PC-3 (cell line): ENCODE data around the gene SRRM5. TPM values are rescaled to one million over a fixed set of nuclear protein-coding genes. Genes with fewer than 3 reads are reported as not detected.

Experiments used
- ATAC-seq: fragments of 200-7000 bp; cut with Tn5 transposase; 2 replicates; pipeline ENCODE4 v1.9.1; 2020; ENCODE audit warnings: mild to moderate bottlenecking, moderate library complexity
- Bru-seq: library from RNA; stranded (reverse); fragments of 400-500 nt; gene quantifications from one replicate; lab custom pipeline; 2021; lab: Mats Ljungman, UMichigan
- BruChase-seq, 2 experiments: library from RNA; stranded (reverse); fragments of 400-500 nt; gene quantifications; one replicate each; lab custom pipeline; 2021; lab: Mats Ljungman, UMichigan
- BruUV-seq: library from RNA; stranded (reverse); fragments of 400-500 nt; replicated peaks from 2 replicates; lab custom pipeline; 2021; lab: Mats Ljungman, UMichigan
- CTCF ChIA-PET: fragments of 300-600 bp; sonication (Branson Sonifier 250); formaldehyde crosslinking; loops from one replicate; lab custom pipeline; 2022; ENCODE audit warnings: antibody characterized with exemption; lab: Charles Lee
- POLR2A ChIA-PET: fragments of 300-600 bp; sonication (Branson Sonifier 250); formaldehyde crosslinking; loops from one replicate; lab custom pipeline; 2022; ENCODE audit warnings: antibody characterized with exemption; ENCODE audit not compliant: unreplicated experiment; lab: Charles Lee
- DNase-seq: peaks from one replicate; pipeline ENCODE4 v3.0.0-alpha.2; 2015
- H2AFZ ChIP-seq: fragments of 300-600 bp; sonication (generic); 2 replicates; pipeline ENCODE4 v1.6.0; 2016; ENCODE audit warnings: antibody characterized with exemption, low read length
- H3F3A ChIP-seq: fragments of 300-600 bp; sonication (generic); one replicate; pipeline ENCODE4 v1.6.0; 2017; ENCODE audit warnings: antibody characterized with exemption, low read length, control low read depth, mild to moderate bottlenecking; ENCODE audit not compliant: unreplicated experiment
- H3K27ac ChIP-seq: fragments of 300-600 bp; sonication (generic); 2 replicates; pipeline ENCODE4 v1.5.1; 2016; ENCODE audit warnings: mild to moderate bottlenecking, low read length
- H3K27me3 ChIP-seq: fragments of 300-600 bp; sonication (generic); 2 replicates; pipeline ENCODE4 v1.6.1; 2016; ENCODE audit warnings: low read length, mixed read lengths
- H3K36me3 ChIP-seq: fragments of 300-600 bp; sonication (generic); 2 replicates; pipeline ENCODE4 v1.6.1; 2016; ENCODE audit warnings: low read depth, mixed run types, low read length, mixed read lengths
- H3K4me1 ChIP-seq: fragments of 300-600 bp; sonication (generic); 2 replicates; pipeline ENCODE4 v1.5.1; 2016; ENCODE audit warnings: low read length; ENCODE audit not compliant: insufficient read depth
- H3K4me2 ChIP-seq: fragments of 300-600 bp; sonication (generic); 2 replicates; pipeline ENCODE4 v1.6.0; 2016; ENCODE audit warnings: low read length
- H3K4me3 ChIP-seq: fragments of 300-600 bp; sonication (generic); 2 replicates; pipeline ENCODE4 v1.5.1; 2016; ENCODE audit warnings: mild to moderate bottlenecking, low read length, mixed read lengths
- H3K79me2 ChIP-seq: fragments of 300-600 bp; sonication (generic); 2 replicates; pipeline ENCODE4 v1.6.1; 2017; ENCODE audit warnings: low read length, mixed read lengths
- H3K9ac ChIP-seq: fragments of 300-600 bp; sonication (generic); 2 replicates; pipeline ENCODE4 v1.6.0; 2016; ENCODE audit warnings: mild to moderate bottlenecking, low read length
- H3K9me2 ChIP-seq: fragments of 300-600 bp; sonication (generic); replicated peaks from 2 replicates; pipeline ENCODE4 v1.6.1; 2016; ENCODE audit warnings: mixed run types, low read length, mixed read lengths
- H3K9me3 ChIP-seq: fragments of 300-600 bp; sonication (generic); 2 replicates; pipeline ENCODE4 v1.6.1; 2016; ENCODE audit warnings: low read length, mixed read lengths
- H4K20me1 ChIP-seq: fragments of 300-600 bp; sonication (generic); 2 replicates; pipeline ENCODE4 v1.6.1; 2016; ENCODE audit warnings: low read length, mixed read lengths
- CTCF ChIP-seq: fragments of 300-600 bp; sonication (generic); conservative IDR thresholded peaks from 2 replicates; pipeline ENCODE4 v1.5.1; 2017; ENCODE audit warnings: antibody characterized with exemption, low read depth, mild to moderate bottlenecking, low read length
- EZH2 ChIP-seq: fragments of 300-600 bp; sonication (generic); IDR thresholded peaks from one replicate; pipeline ENCODE4 v1.6.1; 2017; ENCODE audit warnings: antibody characterized with exemption, mild to moderate bottlenecking, low read length; ENCODE audit not compliant: unreplicated experiment
- EZH2phosphoT487 ChIP-seq: fragments of 300-600 bp; sonication (generic); IDR thresholded peaks from 2 replicates; pipeline ENCODE4 v1.6.1; 2018; ENCODE audit warnings: mild to moderate bottlenecking, antibody characterized with exemption, low read length, borderline replicate concordance
- intact Hi-C: fragments of 100-400 bp; cut with micrococcal nuclease; formaldehyde crosslinking; loops from 2 replicates; pipeline ENCODE4 v1.9.0; 2023
- long read RNA-seq: library from polyadenylated mRNA; unstranded; transcript quantifications from one replicate; pipeline ENCODE4 v2.0.0, GENCODE V29; 2021; ENCODE audit not compliant: unreplicated experiment
- total RNA-seq: library from RNA; depleted of rRNA; stranded (reverse); fragments of >200 nt; gene quantifications from 2 replicates; pipeline ENCODE4 v1.2.3, GENCODE V29; 2014; rRNA removed

Gene SRRM5
- total RNA-seq: 0.11 and 0.12 TPM in 2 replicates
- Bru-seq, nascent RNA: percentile 48 among the genes with signal in this experiment
- percentile 63 among the genes with signal in this experiment for BruChase-seq, experiment 1, labeled RNA remaining after a 6-hour chase
- BruChase-seq, experiment 2, labeled RNA remaining after a 2-hour chase: percentile 59 among the genes with signal in this experiment
- long read RNA-seq, partial matches to known transcripts: 0 of 4 reads
- long read RNA-seq, other reads (novel, unspliced or antisense): 4 of 4 reads

- TF ChIP-seq CTCF (no peak), EZH2phosphoT487 (no peak), EZH2 (no peak)
- no peak within 1 kb of the TSS for H3K4me3 ChIP-seq
- no peak within 1 kb of the TSS for H3K9ac ChIP-seq
- no peaks in the 10 kb centered on the region for H3F3A ChIP-seq
- H3K9me2 ChIP-seq: no peaks in the 10 kb centered on the region
- ATAC-seq: no peak
- ChIA-PET POLR2A (no interaction called here), CTCF (no interaction called here)
- no peak within 1 kb of the TSS for H2AFZ ChIP-seq
- 0 out of 2 replicates have a peak, but pooled peaks cover under 1% of the 10 kb centered on the region for H3K79me2 ChIP-seq
- H3K4me1 ChIP-seq: no peaks in the 10 kb centered on the region
- H3K27ac ChIP-seq: no peak within 1 kb of the TSS
- H4K20me1 ChIP-seq: no peaks in the 10 kb centered on the region
- H3K9me3 ChIP-seq: no peaks in the 10 kb centered on the region
- no TSS peak for BruUV-seq
- no peak within 1 kb of the TSS for H3K4me2 ChIP-seq
- DNase-seq: no peak
- H3K27me3 ChIP-seq: no peaks in the 10 kb centered on the region
- H3K36me3 ChIP-seq: no peaks in the 10 kb centered on the region; the same call in 1 of the 2 replicates
- intact Hi-C loops: no loop called here
Observed at GRCh38 chr19:43611788-43612187, at the start of gene SRRM5. Gene SRRM5 (plus strand): TSS chr19:43612088. CDS start chr19:43612122, 34 bp downstream.

GRCh38 chr19:43562226-43562697 lies 49.6 kb upstream of the SRRM5 start:
- POLR2A ChIA-PET: no interaction called here
- no peak overlapping the region for H2AFZ ChIP-seq

More at GRCh38 chr19:43562226-43562697, 49.6 kb upstream of the SRRM5 start:
- DNase-seq (no peak), ATAC-seq (no peak)
- Histone ChIP-seq H3K79me2 (no peaks in the 10 kb centered on the region), H3K4me2 (no peak overlapping the region), H3F3A (no peaks in the 10 kb centered on the region), H3K27ac (peak overlapping the region; percentile 78), H3K27me3 (no peaks in the 10 kb centered on the region), H3K4me1 (peaks cover 11% of the 10 kb centered on the region), H3K9me2 (no peaks in the 10 kb centered on the region), H3K9me3 (no peaks in the 10 kb centered on the region), H3K4me3 (no peak overlapping the region), H3K36me3 (no peaks in the 10 kb centered on the region; the same call in 1 of the 2 replicates), H4K20me1 (no peaks in the 10 kb centered on the region), H3K9ac (no peak overlapping the region)
- CTCF ChIA-PET: no interaction called here
- no TSS peak for BruUV-seq
- intact Hi-C loops: no loop called here
- TF ChIP-seq EZH2 (no peak), CTCF (no peak), EZH2phosphoT487 (no peak)
